PC-9 (cell line): ENCODE data around the gene RXRB. TPM values are rescaled to one million over a fixed set of nuclear protein-coding genes. Genes with fewer than 3 reads are reported as not detected.

Experiments
- Bru-seq: library from RNA; stranded (reverse); fragments of 400-500 nt; gene quantifications from one replicate; lab custom pipeline; 2021; lab: Mats Ljungman, UMichigan
- BruChase-seq, 2 experiments: library from RNA; stranded (reverse); fragments of 400-500 nt; gene quantifications; one replicate each; lab custom pipeline; 2021; lab: Mats Ljungman, UMichigan
- BruUV-seq: library from RNA; stranded (reverse); fragments of 400-500 nt; replicated peaks from 2 replicates; lab custom pipeline; 2021; lab: Mats Ljungman, UMichigan
- CTCF ChIA-PET: fragments of 300-600 bp; sonication (Branson Sonifier 250); formaldehyde crosslinking; loops from one replicate; lab custom pipeline; 2022; ENCODE audit warnings: antibody characterized with exemption; lab: Charles Lee
- POLR2A ChIA-PET: fragments of 300-600 bp; sonication (Branson Sonifier 250); formaldehyde crosslinking; loops from one replicate; lab custom pipeline; 2022; ENCODE audit warnings: antibody characterized with exemption; ENCODE audit not compliant: unreplicated experiment; lab: Charles Lee
- DNase-seq, 2 experiments: peaks; one replicate each; pipeline versions ENCODE4 v3.0.0 to v3.0.0-alpha.2; 2015 to 2022; ENCODE audit warnings: mixed read lengths in 1 of 2
- H2AFZ ChIP-seq: fragments of 200-600 bp; sonication (generic); 2 replicates; pipeline ENCODE4 v1.8.1; 2017; ENCODE audit warnings: antibody characterized with exemption
- H3F3A ChIP-seq: fragments of 200-600 bp; sonication (generic); 2 replicates; pipeline ENCODE4 v1.8.1; 2017; ENCODE audit warnings: antibody characterized with exemption, mild to moderate bottlenecking, low read depth; ENCODE audit not compliant: insufficient read depth
- H3K27ac ChIP-seq: fragments of 200-600 bp; sonication (generic); 2 replicates; pipeline ENCODE4 v1.6.1; 2016; ENCODE audit warnings: mixed run types
- H3K27me3 ChIP-seq: fragments of 200-600 bp; sonication (generic); 2 replicates; pipeline ENCODE4 v1.6.1; 2016; ENCODE audit warnings: low read depth, mixed run types; ENCODE audit not compliant: insufficient read depth
- H3K36me3 ChIP-seq: fragments of 200-600 bp; sonication (generic); 2 replicates; pipeline ENCODE4 v1.6.1; 2016; ENCODE audit warnings: low read depth, mixed run types
- H3K4me1 ChIP-seq: fragments of 200-600 bp; sonication (generic); replicated peaks from 2 replicates; pipeline ENCODE4 v1.6.1; 2016; ENCODE audit warnings: mixed run types; ENCODE audit not compliant: insufficient read depth
- H3K4me2 ChIP-seq: fragments of 200-600 bp; sonication (generic); 2 replicates; pipeline ENCODE4 v1.6.1; 2017; ENCODE audit warnings: mixed run types
- H3K4me3 ChIP-seq: fragments of 200-600 bp; sonication (generic); 2 replicates; pipeline ENCODE4 v1.6.1; 2016; ENCODE audit warnings: mixed run types
- H3K79me2 ChIP-seq: fragments of 200-600 bp; sonication (generic); 2 replicates; pipeline ENCODE4 v1.6.1; 2017; ENCODE audit warnings: low read depth, mixed run types
- H3K9me2 ChIP-seq: fragments of 200-600 bp; sonication (generic); 2 replicates; pipeline ENCODE4 v1.8.1; 2017; ENCODE audit warnings: mild to moderate bottlenecking; ENCODE audit not compliant: insufficient read depth
- H3K9me3 ChIP-seq: fragments of 200-600 bp; sonication (generic); 2 replicates; pipeline ENCODE4 v1.8.1; 2016; ENCODE audit warnings: low read depth; ENCODE audit not compliant: insufficient read depth
- H4K20me1 ChIP-seq: fragments of 200-600 bp; sonication (generic); 2 replicates; pipeline ENCODE4 v1.8.1; 2017; ENCODE audit not compliant: insufficient read depth
- EZH2 ChIP-seq: fragments of 200-600 bp; sonication (generic); IDR thresholded peaks from 2 replicates; pipeline ENCODE4 v1.8.0; 2017; ENCODE audit warnings: antibody characterized with exemption, low read depth
- intact Hi-C: fragments of 100-400 bp; cut with micrococcal nuclease; formaldehyde crosslinking; loops from one replicate; pipeline ENCODE4 v1.10.0; 2022; ENCODE audit not compliant: unreplicated experiment
- long read RNA-seq: library from polyadenylated mRNA; stranded (forward); transcript quantifications from one replicate; pipeline ENCODE4 v2.0.0, GENCODE V29; 2022
- total RNA-seq: library from RNA; stranded (reverse); gene quantifications from 2 replicates; pipeline ENCODE4 v1.2.3, GENCODE V29; 2021
- TF ChIP-seq, protein P1 (sequence below): fragments of 200-600 bp; sonication (generic); conservative IDR thresholded peaks from 2 replicates; pipeline ENCODE4 v1.6.1; 2017; ENCODE audit warnings: mixed run types, antibody characterized with exemption, mild to moderate bottlenecking, moderate library complexity

The RXRB gene
- 49.8 and 51.5 TPM in 2 replicates for total RNA-seq
- Bru-seq, nascent RNA = percentile 71 among the genes with signal in this experiment
- BruChase-seq, experiment 1, labeled RNA remaining after a 2-hour chase = percentile 83 among the genes with signal in this experiment
- percentile 87 among the genes with signal in this experiment for BruChase-seq, experiment 2, labeled RNA remaining after a 6-hour chase
- long read RNA-seq, transcript RXRB-201 (10 exons, 2,908 nt) = major isoform, 5 of 28 reads
- long read RNA-seq, partial matches to known transcripts = 8 of 28 reads
- long read RNA-seq, other reads (novel, unspliced or antisense) = 10 of 28 reads

DNA sequence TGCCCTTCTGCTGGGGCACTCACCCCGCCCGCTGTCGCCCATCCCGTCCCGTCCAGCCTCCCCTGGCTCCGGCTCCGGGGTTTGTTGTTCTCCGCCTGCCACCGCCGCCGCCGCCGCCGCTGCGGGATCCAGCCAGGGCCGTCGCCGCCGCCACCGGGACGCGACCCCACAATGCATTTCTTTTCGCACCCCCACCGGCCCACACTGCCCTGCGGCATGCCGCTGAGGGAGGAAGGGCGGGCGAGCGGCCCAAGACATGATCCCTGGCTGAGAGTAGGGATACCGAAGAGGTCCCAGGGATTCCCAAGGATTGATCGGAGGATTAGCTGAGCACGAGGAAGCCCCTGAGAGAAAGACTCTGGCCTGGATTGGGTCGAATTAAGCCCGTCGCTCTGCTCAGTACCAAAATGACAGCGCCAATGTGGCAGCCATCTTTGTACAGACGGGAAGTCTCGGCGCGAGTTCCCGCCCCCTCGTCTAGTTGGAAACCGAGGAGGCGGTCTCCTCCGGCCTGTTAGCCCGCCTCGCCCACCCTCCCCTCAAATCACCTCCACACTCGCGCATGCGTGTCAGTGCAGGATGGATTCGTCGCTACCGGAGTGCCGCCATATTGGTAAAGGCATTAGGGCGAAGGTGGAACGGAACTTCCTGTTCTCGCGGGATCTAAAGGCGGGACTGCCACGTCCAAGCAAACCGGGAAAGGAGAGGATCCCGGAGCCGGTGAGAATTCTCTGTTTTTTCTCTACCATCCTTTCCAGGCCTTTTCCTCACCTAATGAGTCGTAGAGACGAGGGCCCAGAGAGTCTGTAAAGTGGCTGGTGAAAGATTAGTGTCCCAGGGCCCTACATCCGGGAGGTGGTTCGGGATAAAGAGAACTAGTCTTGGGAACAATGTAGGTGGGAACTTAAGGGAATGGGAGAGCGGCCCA lies at the start of gene RXRB, which contains the start of gene SLC39A7:
RXRB (minus strand) TSS at position 447 of the 928 bp plus-strand sequence; CDS start at position 258, 189 bp downstream.
SLC39A7 (plus strand) TSS at position 649 of the 928 bp plus-strand sequence. CDS start 379 bp downstream, outside the sequence.
- H3K9me3 ChIP-seq = no peaks in the 10 kb centered on the region
- H4K20me1 ChIP-seq = peaks cover 17% of the 10 kb centered on the region
- H3K4me3 ChIP-seq = peak within 1 kb of the TSS; percentile 62
- DNase-seq = peak; percentile 95 to 96
- ChIA-PET CTCF (interaction anchor here (0.7 kb wide), 1 partner anchor 581 kb away, joined by 8 read pairs; no protein-coding TSS in a partner anchor), POLR2A (interaction anchor here (0.6 kb wide), 1 partner anchor 737 kb away, joined by 3 read pairs; no protein-coding TSS in a partner anchor)
- intact Hi-C loops = loop anchor here (2.0 to 10.0 kb wide), 5 partner anchors 48 to 577 kb away; partner anchors contain the start of genes B3GALT4, CUTA, PHF1 and RGL2
- peak within 1 kb of the TSS; percentile 79 for H3K27ac ChIP-seq
- BruUV-seq = no TSS peak
- H3K4me2 ChIP-seq = peak within 1 kb of the TSS; percentile 98
- no peaks in the 10 kb centered on the region for H3K27me3 ChIP-seq
- H3K9me2 ChIP-seq = no peaks in the 10 kb centered on the region
- peaks cover 58% of the 10 kb centered on the region for H3K79me2 ChIP-seq
- no peak for TF ChIP-seq EZH2
- TF ChIP-seq, protein P1, sequence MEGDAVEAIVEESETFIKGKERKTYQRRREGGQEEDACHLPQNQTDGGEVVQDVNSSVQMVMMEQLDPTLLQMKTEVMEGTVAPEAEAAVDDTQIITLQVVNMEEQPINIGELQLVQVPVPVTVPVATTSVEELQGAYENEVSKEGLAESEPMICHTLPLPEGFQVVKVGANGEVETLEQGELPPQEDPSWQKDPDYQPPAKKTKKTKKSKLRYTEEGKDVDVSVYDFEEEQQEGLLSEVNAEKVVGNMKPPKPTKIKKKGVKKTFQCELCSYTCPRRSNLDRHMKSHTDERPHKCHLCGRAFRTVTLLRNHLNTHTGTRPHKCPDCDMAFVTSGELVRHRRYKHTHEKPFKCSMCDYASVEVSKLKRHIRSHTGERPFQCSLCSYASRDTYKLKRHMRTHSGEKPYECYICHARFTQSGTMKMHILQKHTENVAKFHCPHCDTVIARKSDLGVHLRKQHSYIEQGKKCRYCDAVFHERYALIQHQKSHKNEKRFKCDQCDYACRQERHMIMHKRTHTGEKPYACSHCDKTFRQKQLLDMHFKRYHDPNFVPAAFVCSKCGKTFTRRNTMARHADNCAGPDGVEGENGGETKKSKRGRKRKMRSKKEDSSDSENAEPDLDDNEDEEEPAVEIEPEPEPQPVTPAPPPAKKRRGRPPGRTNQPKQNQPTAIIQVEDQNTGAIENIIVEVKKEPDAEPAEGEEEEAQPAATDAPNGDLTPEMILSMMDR = 0 out of 2 replicates have a peak, but pooled peaks have one; percentile 19
- peaks cover 28% of the 10 kb centered on the region; the same call in 1 of the 2 replicates for H3F3A ChIP-seq
- peaks cover 28% of the 10 kb centered on the region for H3K4me1 ChIP-seq
- peaks cover 33% of the 10 kb centered on the region for H3K36me3 ChIP-seq
- peak within 1 kb of the TSS; percentile 95 for H2AFZ ChIP-seq

DNA sequence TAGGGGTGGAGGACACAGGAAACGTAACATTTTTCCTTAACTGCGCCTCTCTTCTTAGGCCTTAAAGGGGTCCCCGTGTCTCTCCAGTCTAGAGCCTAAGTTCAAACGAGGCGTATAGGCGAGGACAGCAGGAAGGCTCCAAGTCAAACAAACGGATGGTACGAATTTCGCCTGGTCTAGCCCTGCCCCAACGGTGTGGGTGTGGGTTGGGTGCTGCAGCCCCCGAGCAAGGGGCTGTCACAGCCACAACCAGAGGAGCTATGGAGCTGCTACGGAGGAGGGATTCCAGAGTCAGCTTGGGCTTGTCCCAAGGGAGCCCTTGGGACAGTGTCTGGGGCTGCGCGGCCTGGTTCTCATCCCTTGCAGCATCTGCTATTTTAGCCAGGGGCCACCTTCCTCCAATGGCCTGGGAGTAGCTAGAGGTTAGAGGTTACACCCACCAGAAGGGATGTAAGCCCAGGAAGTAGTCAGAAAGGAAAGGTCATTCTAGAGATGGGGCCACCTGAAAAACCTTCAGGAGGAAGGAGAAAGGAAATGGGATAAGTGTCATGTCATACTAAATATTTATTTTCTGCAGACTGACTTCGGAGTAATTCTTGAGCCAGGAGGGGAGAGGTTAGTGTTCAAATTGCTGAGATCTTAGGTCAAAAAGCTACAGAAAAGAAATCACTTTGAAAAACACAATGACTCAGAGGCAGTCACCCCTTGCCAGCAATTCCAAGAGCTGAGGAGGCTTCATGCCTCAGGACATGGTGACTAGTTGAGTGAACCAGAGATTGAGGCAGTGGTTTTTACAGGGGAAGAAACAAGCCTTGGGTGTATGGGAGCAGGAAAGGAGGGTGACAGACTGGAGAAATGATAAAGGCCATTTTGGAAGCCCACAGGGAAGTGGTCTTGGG lies 49.5 kb upstream of the RXRB start:
- TF ChIP-seq EZH2 = no peak
- TF ChIP-seq, protein P1 = no peak
- Histone ChIP-seq H3K4me1 (peaks cover 28% of the 10 kb centered on the region), H3K27ac (peak overlapping the region; percentile 66), H4K20me1 (no peaks in the 10 kb centered on the region), H3K4me2 (peak overlapping the region; percentile 94), H2AFZ (peak overlapping the region; percentile 81), H3K9me3 (no peaks in the 10 kb centered on the region), H3K27me3 (peaks cover 16% of the 10 kb centered on the region), H3K79me2 (no peaks in the 10 kb centered on the region), H3K9me2 (no peaks in the 10 kb centered on the region), H3K36me3 (peaks cover 12% of the 10 kb centered on the region; the same call in 1 of the 2 replicates), H3K4me3 (peak overlapping the region; percentile 69), H3F3A (peaks cover 34% of the 10 kb centered on the region)
- intact Hi-C loops = loop anchor here (1.0 to 5.0 kb wide), 6 partner anchors 49 to 412 kb away; partner anchors contain the start of genes RXRB, SLC39A7 and TAP2
- TSS peak; percentile 88 for BruUV-seq
- CTCF ChIA-PET = interaction anchor here (0.6 to 0.9 kb wide), 3 partner anchors 12 to 433 kb away, joined by 3 to 4 read pairs (median 3); partner anchors contain the start of gene HLA-DOB
- peak in 1 of 2 experiments; percentile 85 for DNase-seq
- POLR2A ChIA-PET = interaction anchor here (0.6 to 0.7 kb wide), 3 partner anchors 42 to 278 kb away, joined by 4 to 5 read pairs (median 5); no protein-coding TSS in a partner anchor
